ENCODE measurements around the gene NANS. TPM values are rescaled to one million over a fixed set of nuclear protein-coding genes. Genes with fewer than 3 reads are reported as not detected.

NANS gene
- polyA plus RNA-seq, 3 donors: 41.3 to 109 (median 95.9) TPM

DNA sequence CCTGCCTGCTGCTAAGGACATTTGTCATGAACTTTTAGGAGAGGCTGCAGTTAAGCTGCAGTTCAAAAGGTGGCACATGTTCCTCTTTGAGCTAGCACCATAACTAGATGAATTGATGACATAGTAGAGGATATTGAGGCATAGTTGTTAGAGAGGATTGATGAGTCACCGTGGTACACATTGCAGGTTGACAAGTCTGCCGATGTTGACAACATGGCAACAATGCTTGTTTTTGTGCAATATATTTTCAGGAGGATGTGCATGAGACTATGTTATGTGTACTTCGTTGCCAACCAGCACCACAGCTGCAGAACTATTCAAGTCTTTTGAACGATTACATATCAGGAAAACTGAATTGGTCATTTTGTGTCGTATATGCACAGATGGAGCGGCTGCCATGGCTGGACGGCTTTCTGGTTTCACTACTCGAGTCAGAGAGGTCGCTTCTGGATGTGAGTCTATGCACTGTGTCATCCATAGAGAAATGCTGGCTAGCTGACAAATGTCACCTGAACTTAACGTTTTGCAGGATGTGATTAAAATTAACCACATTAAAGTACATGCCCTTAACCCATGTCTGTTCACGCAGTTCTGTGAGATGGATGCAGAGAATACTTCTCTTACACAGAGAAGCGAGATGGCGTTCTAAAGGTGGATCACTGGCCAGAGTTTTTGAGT is 49.1 kb upstream of the NANS start:
- H3K4me1 Mint-ChIP-seq: peaks cover 11% of the 10 kb centered on the region
- Histone ChIP-seq H2AFZ (ENCODE audit: insufficient read depth, low read depth, low read length, poor library complexity, severe bottlenecking) (no peak overlapping the region), H3K4me2 (replicated peaks; ENCODE audit: extremely low read depth, low read length, poor library complexity, severe bottlenecking) (no peak overlapping the region), H3K27ac (ENCODE audit: low read depth in 1 of 2, low read length in 2 of 2) (peak overlapping the region in 1 of 2 donors; percentile 55), H3K27me3 (ENCODE audit: control insufficient read depth in 2 of 2, insufficient read depth in 2 of 2, low read length in 2 of 2) (no peaks in the 10 kb centered on the region), H3K4me3 (replicated peaks in 1 of 3; ENCODE audit: low read depth in 2 of 3, low read length in 3 of 3) (no peak overlapping the region), H3K4me1 (ENCODE audit: control insufficient read depth in 1 of 2, insufficient read depth in 2 of 2, low read length in 2 of 2) (peaks cover 0 to 8% of the 10 kb centered on the region in 2 donors), H3K9me3 (replicated peaks in 1 of 2; ENCODE audit: control insufficient read depth in 1 of 2, insufficient read depth in 1 of 2, low read length in 2 of 2) (no peaks in the 10 kb centered on the region), H3K36me3 (replicated peaks in 1 of 2; ENCODE audit: control insufficient read depth in 1 of 2, insufficient read depth in 2 of 2, low read length in 2 of 2) (peaks cover 90 to 100% of the 10 kb centered on the region in 2 donors), H3K9ac (ENCODE audit: insufficient read depth, low read length, poor library complexity, severe bottlenecking) (no peak overlapping the region), H4K20me1 (ENCODE audit: insufficient read depth, low read length) (peaks cover 45% of the 10 kb centered on the region), H3K79me2 (ENCODE audit: insufficient read depth, low read length) (peaks cover 84% of the 10 kb centered on the region)
- H3K4me3 Mint-ChIP-seq: no peak overlapping the region
- H3K27ac Mint-ChIP-seq: peak overlapping the region in 2 of 7 donors; percentile 8 to 32
- peaks cover 77 to 88% of the 10 kb centered on the region in 2 donors for H3K36me3 Mint-ChIP-seq
- no peak for TF ChIP-seq CTCF (IDR thresholded peaks at IDR 0.05)
- H3K9me3 Mint-ChIP-seq: no peaks in the 10 kb centered on the region
- peaks cover 0 to 2% (median 0%) of the 10 kb centered on the region in 3 donors for H3K27me3 Mint-ChIP-seq (ENCODE audit: low read depth in 3 of 3)
- intact Hi-C loops (cut with micrococcal nuclease): no loop called here
- 78% methylated on average over 8 of the region's 13 CpGs for WGBS (ENCODE audit: insufficient coverage)
- peak in 2 of 3 donors; percentile 12 to 25 for DNase-seq

DNA sequence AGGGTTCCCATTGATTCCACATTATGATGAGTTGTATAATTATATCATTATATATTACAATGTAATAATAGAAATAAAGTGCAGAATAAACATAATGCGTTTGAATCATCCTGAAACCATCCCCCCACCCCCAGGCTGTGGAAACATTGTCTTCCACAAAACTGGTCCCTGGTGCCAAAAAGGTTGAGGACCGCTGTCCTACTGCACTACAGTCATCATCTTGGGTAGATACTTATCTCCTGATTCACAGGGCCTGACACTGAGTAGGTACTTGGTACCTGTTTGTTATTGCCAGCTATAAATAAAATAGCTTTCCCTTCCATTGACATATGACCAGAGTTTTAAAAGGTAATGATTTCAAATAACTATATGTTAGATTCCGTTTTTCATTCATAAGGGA is 47.8 kb upstream of the NANS start:
- no peak overlapping the region for H2AFZ ChIP-seq (ENCODE audit: insufficient read depth, low read depth, low read length, poor library complexity, severe bottlenecking)
- H3K27ac ChIP-seq (ENCODE audit: low read depth in 1 of 2, low read length in 2 of 2): peak overlapping the region in 1 of 2 donors; percentile 55
- H3K79me2 ChIP-seq (ENCODE audit: insufficient read depth, low read length): peaks cover 70% of the 10 kb centered on the region
- no peak overlapping the region for H3K4me3 ChIP-seq (replicated peaks in 1 of 3; ENCODE audit: low read depth in 2 of 3, low read length in 3 of 3)
- no peak overlapping the region for H3K4me2 ChIP-seq (replicated peaks; ENCODE audit: extremely low read depth, low read length, poor library complexity, severe bottlenecking)
- peaks cover 85 to 96% of the 10 kb centered on the region in 2 donors for H3K36me3 Mint-ChIP-seq
- H3K27me3 Mint-ChIP-seq (ENCODE audit: low read depth in 3 of 3): peaks cover 0 to 2% (median 0%) of the 10 kb centered on the region in 3 donors
- H3K27me3 ChIP-seq (ENCODE audit: control insufficient read depth in 2 of 2, insufficient read depth in 2 of 2, low read length in 2 of 2): no peaks in the 10 kb centered on the region
- intact Hi-C loops (cut with micrococcal nuclease): no loop called here
- TF ChIP-seq CTCF (IDR thresholded peaks at IDR 0.05): no peak
- DNase-seq: no peak
- no peaks in the 10 kb centered on the region for H3K9me3 ChIP-seq (replicated peaks in 1 of 2; ENCODE audit: control insufficient read depth in 1 of 2, insufficient read depth in 1 of 2, low read length in 2 of 2)
- H3K27ac Mint-ChIP-seq: peak overlapping the region in 2 of 7 donors; percentile 32 to 44
- WGBS (ENCODE audit: insufficient coverage): 100% methylated on average over 1 of the region's 3 CpGs
- H3K4me1 ChIP-seq (ENCODE audit: control insufficient read depth in 1 of 2, insufficient read depth in 2 of 2, low read length in 2 of 2): peaks cover 0 to 8% of the 10 kb centered on the region in 2 donors
- peaks cover 11% of the 10 kb centered on the region for H3K4me1 Mint-ChIP-seq
- H3K4me3 Mint-ChIP-seq: no peak overlapping the region
- H3K36me3 ChIP-seq (replicated peaks in 1 of 2; ENCODE audit: control insufficient read depth in 1 of 2, insufficient read depth in 2 of 2, low read length in 2 of 2): peaks cover 92 to 100% of the 10 kb centered on the region in 2 donors
- H3K9me3 Mint-ChIP-seq: peaks cover 0 to 1% (median 0%) of the 10 kb centered on the region in 7 donors
- H3K9ac ChIP-seq (ENCODE audit: insufficient read depth, low read length, poor library complexity, severe bottlenecking): no peak overlapping the region
- peaks cover 33% of the 10 kb centered on the region for H4K20me1 ChIP-seq (ENCODE audit: insufficient read depth, low read length)

All from CD14-positive monocyte (primary cell).